Esophagus muscularis mucosa (tissue), 4 donors: Measurements from ENCODE around the gene PRIM1. TPM values are rescaled to one million over a fixed set of nuclear protein-coding genes. Genes with fewer than 3 reads are reported as not detected.

Experiments used
- DNase-seq: peaks from one replicate; pipeline ENCODE4 v3.0.0-alpha.2; 2017; ENCODE audit errors: extremely low spot score
- H3K27ac ChIP-seq, 4 donors: fragments of 200-600 bp; sonication (generic); replicated peaks in 1 of 4; 1 replicate in 3 of 4; 2 replicates in 1 of 4; pipeline ENCODE4 v1.5.1; 2016 to 2019; ENCODE audit warnings: mild to moderate bottlenecking in 1 of 4
- H3K27me3 ChIP-seq, 4 donors: fragments of 200-600 bp; sonication (generic); one replicate each; pipeline versions ENCODE4 v1.5.1 to v1.6.0; 2016 to 2019
- H3K36me3 ChIP-seq, 4 donors: fragments of 200-600 bp; sonication (generic); one replicate each; pipeline ENCODE4 v1.5.1; 2016 to 2019
- H3K4me1 ChIP-seq, 4 donors: fragments of 200-600 bp; sonication (generic); one replicate each; pipeline ENCODE4 v1.5.1; 2016 to 2019
- H3K4me3 ChIP-seq, 4 donors: fragments of 200-600 bp; sonication (generic); 1 replicate in 2 of 4; 2 replicates in 2 of 4; pipeline ENCODE4 v1.5.1; 2016 to 2019; ENCODE audit warnings: mild to moderate bottlenecking in 4 of 4, moderate library complexity in 1 of 4
- H3K9me3 ChIP-seq, 4 donors: fragments of 200-600 bp; sonication (generic); 1 replicate in 3 of 4; 2 replicates in 1 of 4; pipeline ENCODE4 v1.5.1; 2016 to 2019
- CTCF ChIP-seq, 3 experiments: fragments of 200-600 bp in 2 of 3; fragments of 450-650 bp in 1 of 3; sonication (generic) in 2 of 3; IDR thresholded peaks; one replicate each; pipeline ENCODE4 v1.5.1; 2017 to 2019; ENCODE audit warnings: antibody characterized with exemption in 3 of 3, mild to moderate bottlenecking in 2 of 3, moderate library complexity in 1 of 3
- EP300 ChIP-seq: sonication (generic); formaldehyde crosslinking; IDR thresholded peaks from one replicate; pipeline ENCODE4 v1.6.1; 2017; ENCODE audit warnings: antibody characterized with exemption
- POLR2A ChIP-seq: fragments of 450-650 bp; IDR thresholded peaks from one replicate; pipeline ENCODE4 v1.6.1; 2017; ENCODE audit warnings: antibody characterized with exemption, moderate library complexity, mild to moderate bottlenecking, low read depth
- POLR2AphosphoS5 ChIP-seq, 2 donors: sonication (generic); formaldehyde crosslinking; IDR thresholded peaks; one replicate each; pipeline ENCODE4 v1.6.1; 2017; ENCODE audit warnings: antibody characterized with exemption in 2 of 2
- WGBS: methylation state at CpG from one replicate; pipeline ENCODE4 v1.1.5; 2018; 5-methylcytosine and 5-hydroxymethylcytosine counted together
- intact Hi-C: fragments of 100-400 bp; cut with DNase I; formaldehyde crosslinking; loops from one replicate; pipeline ENCODE4 v1.15.1; 2023
- total RNA-seq, 4 donors: library from RNA; depleted of rRNA; stranded (reverse); fragments of >200 nt; gene quantifications; one replicate each; pipeline versions ENCODE4 v1.1.0 to v1.2.1, GENCODE V29; 2016

The PRIM1 gene
- total RNA-seq, 4 donors from 2014 or later: 2.2 to 4.2 (median 3.2) TPM

DNA sequence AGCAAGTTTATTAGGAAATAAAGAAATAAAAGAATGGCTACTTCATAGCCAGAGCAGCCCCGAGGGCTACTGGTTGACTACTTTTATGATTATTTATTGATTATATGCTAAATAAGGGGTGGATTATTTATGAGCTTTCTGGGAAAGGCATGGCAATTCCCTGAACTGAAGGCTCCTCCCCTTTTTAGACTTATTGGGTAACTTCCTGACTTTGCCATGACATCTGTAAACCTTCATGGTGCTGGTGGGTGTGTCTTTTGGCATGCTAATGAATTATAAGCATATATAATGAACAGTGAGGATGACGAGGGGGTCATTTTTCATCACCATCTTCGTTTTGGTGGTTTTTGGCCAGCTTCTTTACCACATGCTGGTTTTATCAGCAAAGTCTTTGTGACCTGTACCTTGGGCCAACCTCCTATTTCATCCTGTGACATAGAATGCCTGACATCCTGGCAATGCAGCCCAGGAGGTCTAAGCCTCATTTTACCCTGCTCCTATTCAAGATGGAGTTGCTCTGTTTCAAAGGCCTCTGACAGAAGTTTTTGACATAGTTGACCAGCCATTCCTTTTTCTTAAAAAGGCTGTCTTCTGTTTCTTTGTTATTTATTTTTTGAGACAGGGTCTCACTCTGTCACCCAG is 53.0 kb downstream of the PRIM1 start:
- Histone ChIP-seq H3K4me3 (no peak overlapping the region), H3K9me3 (no peaks in the 10 kb centered on the region), H3K27me3 (no peaks in the 10 kb centered on the region), H3K36me3 (no peaks in the 10 kb centered on the region), H3K4me1 (no peaks in the 10 kb centered on the region), H3K27ac (no peak overlapping the region)
- intact Hi-C loops: no loop called here
- no peak for TF ChIP-seq POLR2A
- no peak for TF ChIP-seq POLR2AphosphoS5 (IDR thresholded peaks at IDR 0.05)
- no peak for TF ChIP-seq EP300
- no peak for TF ChIP-seq CTCF (IDR thresholded peaks at IDR 0.05)
- 66% methylated on average over 3 of the region's 3 CpGs for WGBS
- DNase-seq: no peak

GRCh38 chr12:56695327-56696101 is 56.6 kb downstream of the PRIM1 start:
- TF ChIP-seq EP300 (no peak), CTCF (IDR thresholded peaks at IDR 0.05) (no peak), POLR2A (no peak), POLR2AphosphoS5 (IDR thresholded peaks at IDR 0.05) (no peak)
- intact Hi-C loops: no loop called here
- no peaks in the 10 kb centered on the region for H3K27me3 ChIP-seq
- H3K27ac ChIP-seq: no peak overlapping the region
- no peaks in the 10 kb centered on the region for H3K9me3 ChIP-seq
- H3K4me1 ChIP-seq: no peaks in the 10 kb centered on the region
- no peaks in the 10 kb centered on the region for H3K36me3 ChIP-seq
- DNase-seq: no peak
- 75% methylated on average over 2 of the region's 2 CpGs for WGBS
- H3K4me3 ChIP-seq: no peak overlapping the region

DNA sequence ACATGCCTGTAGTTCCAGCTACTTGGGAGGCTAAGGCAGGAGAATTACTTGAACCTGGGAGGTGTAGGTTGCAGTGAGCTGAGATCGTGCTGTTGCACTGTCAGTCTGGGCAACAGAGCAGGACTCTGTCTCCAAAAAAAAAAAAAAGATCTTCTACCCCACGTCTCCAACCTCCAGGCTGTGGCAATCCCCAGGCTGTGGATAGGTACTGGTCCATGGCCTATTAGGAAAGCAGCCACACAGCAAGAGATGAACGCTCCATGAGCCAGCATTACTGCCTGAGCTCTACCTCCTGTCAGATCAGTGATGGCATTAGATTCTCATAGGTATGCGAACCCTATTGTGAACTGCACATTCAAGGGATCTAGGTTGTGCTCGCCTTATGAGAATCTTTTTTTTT is 58.0 kb downstream of the PRIM1 start:
- DNase-seq: no peak
- TF ChIP-seq EP300 (no peak), CTCF (IDR thresholded peaks at IDR 0.05) (no peak), POLR2A (no peak), POLR2AphosphoS5 (IDR thresholded peaks at IDR 0.05) (no peak)
- Histone ChIP-seq H3K4me3 (no peak overlapping the region), H3K9me3 (no peaks in the 10 kb centered on the region), H3K27ac (no peak overlapping the region), H3K27me3 (no peaks in the 10 kb centered on the region), H3K36me3 (no peaks in the 10 kb centered on the region), H3K4me1 (peaks cover 3 to 5% (median 4%) of the 10 kb centered on the region in 4 donors)
- 72% methylated on average over 5 of the region's 5 CpGs for WGBS
- intact Hi-C loops: no loop called here

DNA sequence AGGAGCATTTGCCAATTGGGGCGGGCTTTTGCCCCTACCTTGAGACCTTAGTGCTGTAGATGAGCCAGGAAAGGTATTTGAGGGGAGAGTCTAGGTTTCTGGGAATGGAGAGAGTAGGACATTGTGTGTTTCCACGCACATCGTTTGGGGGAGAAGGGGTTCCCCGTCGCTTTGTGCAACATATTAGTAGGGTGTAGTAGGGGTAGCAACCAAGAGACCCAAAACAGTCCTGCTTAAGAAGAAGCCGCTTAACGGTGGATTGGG is 63.3 kb downstream of the PRIM1 start:
- no peak for TF ChIP-seq EP300
- intact Hi-C loops: loop anchor here (1.0 to 5.0 kb wide), 2 partner anchors 37 to 41 kb away; partner anchors contain the start of genes ATP5F1B and NACA
- Histone ChIP-seq H3K4me3 (peak overlapping the region; percentile 80 to 98 (median 96)), H3K9me3 (no peaks in the 10 kb centered on the region), H3K27me3 (no peaks in the 10 kb centered on the region), H3K27ac (peak overlapping the region; percentile 99 to 100 (median 100)), H3K36me3 (peaks cover 0 to 5% (median 0%) of the 10 kb centered on the region in 4 donors), H3K4me1 (peaks cover 21 to 44% (median 38%) of the 10 kb centered on the region in 4 donors)
- DNase-seq: no peak
- 6% methylated on average over 7 of the region's 7 CpGs for WGBS

DNA sequence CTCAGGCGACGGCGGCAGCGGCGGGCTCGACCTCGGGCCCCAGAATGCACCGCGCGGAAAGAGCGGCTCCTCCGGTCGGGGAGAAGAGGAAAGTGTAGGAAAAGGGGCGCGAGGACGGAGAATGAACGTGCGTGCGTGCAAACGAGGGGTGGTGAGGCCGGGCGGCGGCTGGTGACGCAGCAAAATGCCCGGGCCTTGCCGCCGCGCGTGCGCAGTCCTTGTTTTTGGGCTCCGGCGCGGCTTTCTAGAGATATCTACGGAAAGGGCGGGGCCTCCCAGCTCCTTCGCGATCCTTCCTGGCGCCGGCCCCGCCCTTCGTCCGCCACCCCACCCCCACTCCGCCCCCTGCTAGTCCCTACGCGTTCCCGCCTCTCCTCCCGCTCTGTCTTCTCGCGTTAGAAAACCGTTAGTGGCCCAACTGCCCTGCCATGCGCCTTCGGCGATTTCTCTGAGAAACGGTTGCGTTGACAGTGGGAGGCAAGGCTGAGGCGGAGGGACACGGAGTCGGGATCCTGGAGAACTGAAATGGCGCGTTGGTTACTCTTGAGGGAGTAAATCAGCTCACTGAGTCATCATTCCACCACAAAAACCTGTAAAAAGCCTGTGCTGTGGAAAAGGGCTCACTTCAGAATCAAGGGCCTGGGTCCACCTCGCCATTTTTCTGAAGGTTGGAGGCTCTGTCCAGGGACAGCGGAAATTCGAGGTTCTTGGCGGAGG is 63.8 kb downstream of the PRIM1 start, which contains the start of gene PTGES3:
Gene PTGES3 (minus strand): TSS at position 156 of the 717 bp plus-strand sequence. CDS start 285 bp downstream, outside the sequence.
- H3K9me3 ChIP-seq: no peaks in the 10 kb centered on the region
- H3K4me3 ChIP-seq: peak within 1 kb of the TSS; percentile 80 to 98 (median 96)
- H3K27ac ChIP-seq: peak within 1 kb of the TSS; percentile 99 to 100 (median 100)
- under 1% methylated on average over 51 of the region's 64 CpGs for WGBS
- no peak for TF ChIP-seq EP300
- TF ChIP-seq CTCF (IDR thresholded peaks at IDR 0.05): peak in 1 of 3 experiments; percentile 24
- TF ChIP-seq POLR2AphosphoS5 (IDR thresholded peaks at IDR 0.05): peak; percentile 98 to 99
- TF ChIP-seq POLR2A: peak; percentile 86
- H3K36me3 ChIP-seq: peaks cover 0 to 5% (median 0%) of the 10 kb centered on the region in 4 donors
- H3K27me3 ChIP-seq: no peaks in the 10 kb centered on the region
- DNase-seq: peak; percentile 99
- intact Hi-C loops: loop anchor here (1.0 to 5.0 kb wide), 2 partner anchors 37 to 41 kb away; partner anchors contain the start of genes ATP5F1B and NACA
- H3K4me1 ChIP-seq: peaks cover 21 to 49% (median 41%) of the 10 kb centered on the region in 4 donors
